ENCODE data around the gene NCK2.

DNA sequence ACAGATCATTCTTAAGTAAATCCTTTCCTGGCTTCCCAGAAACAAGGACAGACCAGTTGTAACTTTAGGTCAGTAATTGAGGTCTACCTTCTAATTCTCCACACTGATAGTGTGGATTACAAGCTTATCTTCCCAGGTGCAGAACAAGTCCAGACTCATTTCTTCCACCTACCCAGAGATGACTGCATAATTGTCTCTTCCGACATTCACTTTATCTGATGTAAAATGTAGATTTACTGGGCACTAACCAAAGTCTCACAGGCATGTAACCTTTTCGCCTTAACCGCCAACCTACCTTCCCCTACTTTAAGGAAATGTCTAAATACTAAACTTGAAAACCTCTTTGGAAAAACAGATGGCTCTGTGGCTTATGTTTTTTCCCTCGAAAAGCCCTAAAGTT lies 96.2 kb downstream of the NCK2 start:
- TF ChIP-seq, protein P1, sequence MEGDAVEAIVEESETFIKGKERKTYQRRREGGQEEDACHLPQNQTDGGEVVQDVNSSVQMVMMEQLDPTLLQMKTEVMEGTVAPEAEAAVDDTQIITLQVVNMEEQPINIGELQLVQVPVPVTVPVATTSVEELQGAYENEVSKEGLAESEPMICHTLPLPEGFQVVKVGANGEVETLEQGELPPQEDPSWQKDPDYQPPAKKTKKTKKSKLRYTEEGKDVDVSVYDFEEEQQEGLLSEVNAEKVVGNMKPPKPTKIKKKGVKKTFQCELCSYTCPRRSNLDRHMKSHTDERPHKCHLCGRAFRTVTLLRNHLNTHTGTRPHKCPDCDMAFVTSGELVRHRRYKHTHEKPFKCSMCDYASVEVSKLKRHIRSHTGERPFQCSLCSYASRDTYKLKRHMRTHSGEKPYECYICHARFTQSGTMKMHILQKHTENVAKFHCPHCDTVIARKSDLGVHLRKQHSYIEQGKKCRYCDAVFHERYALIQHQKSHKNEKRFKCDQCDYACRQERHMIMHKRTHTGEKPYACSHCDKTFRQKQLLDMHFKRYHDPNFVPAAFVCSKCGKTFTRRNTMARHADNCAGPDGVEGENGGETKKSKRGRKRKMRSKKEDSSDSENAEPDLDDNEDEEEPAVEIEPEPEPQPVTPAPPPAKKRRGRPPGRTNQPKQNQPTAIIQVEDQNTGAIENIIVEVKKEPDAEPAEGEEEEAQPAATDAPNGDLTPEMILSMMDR (IDR thresholded peaks at IDR 0.05) = no peak
- no peak for TF ChIP-seq POLR2A (IDR thresholded peaks at IDR 0.05)

Data from body of pancreas (tissue), 4 donors.